GM18870 (cell line): ENCODE measurements around the gene CSH1.
"Not testable (repeated sequence)": the region's sequence is repeated elsewhere in the genome, so short reads cannot be mapped to it uniquely, and the experiment has no call there.

ENCODE experiments used
- ATAC-seq: cut with Tn5 transposase; IDR thresholded peaks from one replicate; pipeline ENCODE4 v1.9.1; 2021; ENCODE audit warnings: moderate library complexity; ENCODE audit not compliant: unreplicated experiment

CSH1 gene

DNA sequence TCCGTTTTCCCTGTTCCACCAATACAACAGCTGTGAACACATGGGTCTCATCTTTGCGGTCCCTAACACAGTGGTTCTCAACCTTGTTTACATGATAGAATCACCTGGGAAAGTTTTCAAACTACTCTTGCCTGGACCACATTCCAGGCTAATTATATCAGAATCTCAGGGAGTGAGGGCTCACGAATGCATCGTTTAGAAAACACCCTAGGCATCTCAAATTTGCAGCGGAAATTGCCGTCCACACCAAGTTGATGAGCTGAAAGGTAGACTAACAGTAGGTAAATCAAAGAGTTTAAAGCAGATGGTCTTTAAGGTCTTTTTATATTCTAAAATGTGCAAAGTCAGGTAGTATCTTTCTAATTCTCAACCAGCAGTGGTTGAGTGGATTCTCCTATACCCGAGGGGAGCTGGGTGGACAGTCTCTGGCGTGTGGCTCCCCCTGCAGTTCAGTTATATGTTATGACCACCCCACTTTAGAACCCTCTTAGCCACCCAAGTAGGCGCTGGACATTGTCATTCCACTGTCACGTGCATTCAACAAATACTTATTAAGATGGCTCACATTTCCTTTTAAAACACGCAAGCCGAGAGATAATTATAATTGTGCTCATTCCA lies 10.9 kb upstream of the CSH1 start:
- not testable (repeated sequence) for ATAC-seq

DNA sequence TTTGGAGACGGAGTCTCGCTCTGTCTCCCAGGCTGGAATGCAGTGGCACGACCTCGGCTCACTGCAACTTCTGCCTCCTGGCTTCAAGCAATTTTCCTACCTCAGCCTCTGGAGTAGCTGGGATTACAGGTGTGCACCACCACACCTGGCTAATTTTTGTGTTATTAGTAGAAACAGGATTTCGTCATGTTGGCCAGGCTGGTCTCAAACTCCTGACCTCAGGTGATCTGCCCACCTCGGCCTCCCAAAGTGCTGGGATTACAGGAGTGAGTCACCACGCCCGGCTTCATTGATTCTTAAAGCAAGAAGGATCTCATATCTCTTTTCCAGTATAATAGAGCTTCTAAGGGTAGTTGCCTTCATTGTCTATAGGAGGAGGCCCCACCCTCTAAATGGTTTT lies 8.4 kb upstream of the CSH1 start:
- ATAC-seq, result not testable (repeated sequence)

DNA sequence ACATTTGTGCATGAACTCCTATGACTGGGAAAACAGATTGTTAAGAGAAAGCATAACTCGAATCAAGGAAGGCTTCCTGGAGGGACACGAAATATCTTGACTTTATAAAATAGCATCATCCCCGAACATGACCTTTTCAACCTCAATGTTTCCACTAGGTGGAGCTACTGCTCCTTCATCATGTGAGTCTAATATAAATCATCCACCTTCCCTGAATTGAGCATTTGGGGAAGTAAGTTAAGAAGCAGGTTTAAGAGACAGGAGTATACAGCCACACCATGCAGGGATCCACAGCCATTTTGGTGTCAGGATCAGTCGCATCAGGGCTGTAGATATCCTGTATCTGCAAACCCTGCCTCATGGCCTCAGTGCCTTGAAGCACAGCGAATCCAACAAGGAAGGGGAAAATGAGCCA lies 7.4 kb upstream of the CSH1 start:
- ATAC-seq, result not testable (repeated sequence)

DNA sequence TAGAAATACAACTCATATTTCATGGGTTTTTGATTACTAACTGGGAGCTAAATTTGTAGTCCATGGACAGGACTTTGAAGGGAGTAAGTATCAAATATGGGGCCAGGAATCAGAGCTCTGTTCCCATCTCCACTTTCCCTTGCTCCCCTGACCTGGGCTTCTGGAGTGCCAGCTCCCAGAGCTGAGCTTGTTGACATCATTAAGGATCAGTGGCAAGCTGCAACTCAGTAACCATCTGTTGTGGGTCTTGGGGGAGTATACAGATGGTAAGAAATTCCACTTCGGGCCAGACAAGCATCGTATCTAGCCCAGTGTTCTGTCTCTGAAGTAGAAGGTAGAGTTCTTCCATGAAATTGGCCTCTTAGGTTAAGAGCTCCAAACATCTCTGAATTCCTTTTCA lies 5.6 kb upstream of the CSH1 start:
- not testable (repeated sequence) for ATAC-seq

DNA sequence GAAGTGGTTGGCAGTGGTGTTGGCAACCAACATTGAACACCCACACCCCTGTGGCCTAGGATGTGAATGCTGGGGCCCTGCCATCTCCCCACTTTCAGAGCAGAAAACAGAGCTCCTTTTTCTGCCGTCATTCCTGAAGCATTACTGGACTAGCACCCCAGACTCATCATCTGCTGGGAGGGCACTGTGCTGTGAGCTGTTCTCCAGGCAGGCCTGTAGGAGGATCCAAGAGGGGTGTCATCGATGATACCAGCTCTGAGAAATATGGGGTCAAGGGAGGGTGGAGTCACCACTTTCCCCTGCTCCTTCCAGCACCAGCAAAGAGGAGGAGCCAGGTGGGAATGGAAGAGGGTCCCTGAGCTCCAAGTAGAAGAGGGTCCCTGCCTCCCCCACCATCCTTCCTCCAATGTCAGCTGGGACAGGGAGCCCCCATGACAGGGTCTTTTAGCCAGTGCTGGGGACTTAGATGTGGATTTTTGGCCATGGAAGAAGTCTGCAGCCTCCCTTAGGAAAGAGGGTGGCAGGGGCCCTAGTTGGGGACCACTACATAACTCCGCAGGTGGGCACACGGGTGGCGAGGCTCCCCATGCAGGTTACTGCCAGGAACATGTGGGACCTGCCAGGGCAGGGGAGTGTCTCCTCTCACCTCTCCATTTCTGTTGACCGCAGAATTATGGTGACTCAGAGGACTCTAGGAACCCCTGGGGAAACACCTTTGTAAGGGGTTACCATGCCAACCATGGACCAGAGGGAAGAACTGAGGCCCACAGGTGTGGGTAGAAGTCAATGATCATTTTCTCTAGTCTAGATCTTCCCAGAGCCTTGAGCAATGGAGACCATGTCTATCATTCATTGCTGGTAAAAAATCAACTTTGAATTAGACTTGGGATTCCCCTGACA lies 2.8 kb upstream of the CSH1 start:
- not testable (repeated sequence) for ATAC-seq

DNA sequence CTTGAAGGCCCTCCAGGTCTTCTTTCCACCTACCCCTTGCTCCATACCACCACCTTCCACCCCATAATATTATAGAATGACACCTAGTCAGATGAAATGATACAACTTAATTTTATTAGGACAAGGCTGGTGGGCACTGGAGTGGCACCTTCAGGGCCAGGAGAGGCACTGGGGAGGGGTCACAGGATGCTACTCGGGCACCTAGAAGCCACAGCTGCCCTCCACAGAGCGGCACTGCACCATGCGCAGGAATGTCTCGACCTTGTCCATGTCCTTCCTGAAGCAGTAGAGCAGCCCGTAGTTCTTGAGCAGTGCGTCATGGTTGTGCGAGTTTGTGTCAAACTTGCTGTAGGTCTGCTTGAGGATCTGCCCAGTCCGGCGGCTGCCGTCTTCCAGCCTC lies 1.6 kb downstream of the CSH1 start:
- not testable (repeated sequence) for ATAC-seq

DNA sequence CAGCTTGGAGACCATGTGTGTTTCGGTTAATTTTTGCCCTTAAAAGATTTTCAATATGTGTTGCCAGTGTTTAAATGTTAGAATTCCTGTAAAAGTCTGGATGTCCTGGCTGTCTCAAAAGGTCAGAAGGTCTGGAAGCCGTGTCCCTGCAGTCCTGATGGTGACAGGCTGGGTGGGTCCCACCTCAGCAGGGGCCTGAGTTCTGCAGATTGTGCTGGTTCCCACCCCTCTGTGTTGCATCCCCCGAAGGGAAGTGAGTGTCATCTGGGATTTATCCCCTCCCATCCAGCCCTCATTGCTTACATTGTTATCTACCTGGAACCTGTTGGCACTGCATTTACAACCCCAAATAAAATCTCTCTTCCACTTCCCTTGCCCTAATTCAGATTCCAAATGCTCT lies 2.4 kb downstream of the CSH1 start:
- ATAC-seq, result not testable (repeated sequence)

DNA sequence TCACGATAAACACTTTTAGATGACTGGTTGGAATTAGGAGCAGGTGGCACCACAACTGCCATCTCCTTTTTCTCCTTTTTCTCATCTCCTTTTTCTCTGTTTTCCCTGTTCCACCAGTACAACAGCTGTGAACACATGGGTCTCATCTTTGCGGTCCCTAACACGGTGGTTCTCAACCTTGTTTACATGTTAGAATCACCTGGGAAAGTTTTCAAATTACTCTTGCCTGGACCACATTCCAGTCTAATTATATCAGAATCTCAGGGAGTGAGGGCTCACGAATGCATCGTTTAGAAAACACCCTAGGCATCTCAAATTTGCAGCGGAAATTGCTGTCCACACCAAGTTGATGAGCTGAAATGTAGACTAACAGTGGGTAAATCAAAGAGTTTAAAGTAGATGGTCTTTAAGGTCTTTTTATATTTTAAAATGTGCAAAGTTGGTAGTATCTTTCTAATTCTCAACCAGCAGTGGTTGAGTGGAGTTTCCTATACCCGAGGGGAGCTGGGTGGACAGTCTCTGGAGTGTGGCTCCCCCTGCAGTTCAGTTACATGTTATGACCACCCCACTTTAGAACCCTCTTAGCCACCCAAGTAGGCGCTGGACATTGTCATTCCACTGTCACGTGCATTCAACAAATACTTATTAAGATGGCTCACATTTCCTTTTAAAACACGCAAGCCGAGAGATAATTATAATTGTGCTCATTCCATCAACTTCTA lies 3.9 kb downstream of the CSH1 start:
- not testable (repeated sequence) for ATAC-seq

DNA sequence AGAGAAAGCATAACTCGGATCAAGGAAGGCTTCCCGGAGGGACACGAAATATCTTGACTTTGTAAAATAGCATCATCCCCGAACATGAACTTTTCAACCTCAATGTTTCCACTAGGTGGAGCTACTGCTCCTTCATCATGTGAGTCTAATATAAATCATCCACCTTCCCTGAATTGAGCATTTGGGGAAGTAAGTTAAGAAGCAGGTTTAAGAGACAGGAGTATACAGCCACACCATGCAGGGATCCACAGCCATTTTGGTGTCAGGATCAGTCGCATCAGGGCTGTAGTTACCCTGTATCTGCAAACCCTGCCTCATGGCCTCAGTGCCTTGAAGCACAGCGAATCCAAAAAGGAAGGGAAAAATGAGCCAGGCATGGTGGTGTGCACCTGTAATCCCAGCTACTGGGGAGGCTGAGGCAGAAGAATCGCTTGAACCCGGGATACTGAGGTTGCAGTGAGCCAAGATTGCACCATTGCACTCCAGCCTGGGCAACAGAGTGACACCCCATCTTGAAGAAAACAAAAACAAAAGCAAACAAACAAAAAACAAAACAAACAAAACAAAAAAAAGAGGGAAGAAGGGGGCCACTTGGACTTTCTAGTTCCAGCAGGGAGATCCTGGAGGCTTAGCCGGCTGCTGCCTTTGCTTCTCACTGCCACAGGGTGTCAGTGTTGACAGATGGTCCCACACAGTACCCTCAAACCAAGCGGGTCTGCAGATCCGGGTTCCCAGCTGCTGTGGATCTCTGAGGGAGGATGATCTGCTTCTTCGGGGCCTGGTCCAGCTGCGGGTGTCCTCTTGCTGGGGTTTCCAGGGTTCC lies 7.1 kb downstream of the CSH1 start:
- ATAC-seq, result not testable (repeated sequence)

DNA sequence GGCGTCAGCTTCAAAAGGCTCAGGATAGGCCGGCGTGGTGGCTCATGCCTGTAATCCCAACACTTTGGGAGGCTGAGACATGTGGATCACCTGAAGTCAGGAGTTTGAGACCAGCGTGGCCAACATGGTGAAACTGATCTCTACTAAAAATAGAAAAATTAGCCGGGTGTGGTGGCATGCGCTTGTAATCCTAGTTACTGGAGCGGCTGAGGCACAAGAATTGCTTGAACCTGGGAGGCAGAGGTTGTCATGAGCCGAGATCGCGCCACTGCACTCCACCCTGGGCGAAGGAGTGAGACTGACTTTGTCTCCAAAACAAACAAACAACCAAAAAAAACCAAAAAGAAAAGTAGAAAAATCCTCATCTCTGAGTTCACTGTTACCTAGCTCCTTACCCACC lies 11.3 kb downstream of the CSH1 start:
- not testable (repeated sequence) for ATAC-seq

DNA sequence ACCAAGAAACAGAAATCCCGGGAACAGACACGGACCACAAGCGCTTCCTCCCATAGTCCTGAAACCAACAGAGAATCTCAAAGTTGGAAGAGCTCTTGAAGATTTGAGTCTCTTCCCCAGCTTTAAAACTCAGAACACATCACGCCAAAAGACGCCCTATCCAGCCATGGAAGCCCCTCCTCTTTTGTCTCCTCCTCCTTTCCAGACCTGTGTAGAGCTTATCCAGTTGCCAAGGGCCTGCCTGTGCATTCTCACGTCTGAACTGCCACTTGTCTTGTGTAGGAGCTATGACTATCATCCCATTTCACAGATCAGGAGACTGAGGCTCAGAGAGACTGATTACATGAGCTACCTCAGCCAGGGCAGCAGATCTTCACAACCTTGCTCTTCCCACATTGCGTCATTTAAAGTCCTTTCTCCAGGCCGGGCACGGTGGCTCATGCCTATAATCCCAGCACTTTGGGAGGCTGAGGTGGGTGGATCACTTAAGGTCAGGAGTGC lies 13.7 kb downstream of the CSH1 start:
- ATAC-seq, result not testable (repeated sequence)

DNA sequence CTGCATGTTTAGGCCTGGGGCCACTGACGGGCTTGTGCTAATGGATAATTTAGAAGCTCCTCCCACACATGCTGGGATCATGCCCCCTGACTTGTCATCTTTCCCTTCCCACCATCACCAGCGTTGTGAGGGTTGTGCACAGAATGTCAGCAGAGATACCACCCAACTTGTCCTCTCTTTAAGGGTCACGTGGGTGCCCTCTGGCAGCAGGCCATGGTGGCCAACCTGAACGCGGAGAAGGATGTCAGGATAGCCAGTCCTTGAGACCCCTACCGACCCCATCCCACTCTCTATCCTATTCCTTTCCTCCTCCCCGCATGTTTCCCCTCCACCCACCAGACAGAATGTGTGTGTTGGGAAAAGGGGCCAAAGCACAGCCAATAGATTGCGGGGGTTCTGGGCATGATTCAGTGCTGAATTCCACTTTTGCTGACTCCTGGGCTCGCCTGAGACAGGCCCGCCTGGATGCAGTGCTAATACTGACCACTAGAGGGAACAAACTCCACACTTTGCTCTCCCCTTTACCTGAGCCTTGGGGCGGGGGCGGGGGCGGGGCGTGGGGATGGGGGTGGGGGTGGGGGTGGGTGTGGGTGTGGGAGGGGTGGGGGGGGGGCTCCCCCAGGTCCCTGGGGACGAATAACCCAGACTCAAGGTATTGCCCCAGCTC lies 14.3 kb downstream of the CSH1 start, which contains the start of gene GH2:
TSS of gene GH2 (minus strand) at position 10 of the 667 bp plus-strand sequence. CDS start 143 bp downstream, outside the sequence.
- no peak for ATAC-seq

DNA sequence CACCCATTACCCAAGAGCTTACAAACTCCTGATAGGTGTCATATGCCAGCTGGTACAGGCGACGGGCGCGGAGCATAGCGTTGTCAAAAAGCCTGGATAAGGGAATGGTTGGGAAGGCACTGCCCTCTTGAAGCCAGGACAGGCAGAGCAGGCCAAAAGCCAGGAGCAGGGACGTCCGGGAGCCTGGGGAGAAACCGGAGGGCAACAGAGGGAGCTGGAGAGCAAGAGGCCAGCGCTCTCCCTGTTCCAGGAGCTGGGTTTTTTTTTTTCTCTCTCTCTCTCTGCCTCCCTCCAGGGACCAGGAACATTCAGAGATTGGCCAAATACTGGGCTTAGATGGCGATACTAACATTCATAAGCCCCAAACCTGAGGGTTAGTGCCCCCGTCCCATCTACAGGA lies 15.0 kb downstream of the CSH1 start:
- not testable (repeated sequence) for ATAC-seq

DNA sequence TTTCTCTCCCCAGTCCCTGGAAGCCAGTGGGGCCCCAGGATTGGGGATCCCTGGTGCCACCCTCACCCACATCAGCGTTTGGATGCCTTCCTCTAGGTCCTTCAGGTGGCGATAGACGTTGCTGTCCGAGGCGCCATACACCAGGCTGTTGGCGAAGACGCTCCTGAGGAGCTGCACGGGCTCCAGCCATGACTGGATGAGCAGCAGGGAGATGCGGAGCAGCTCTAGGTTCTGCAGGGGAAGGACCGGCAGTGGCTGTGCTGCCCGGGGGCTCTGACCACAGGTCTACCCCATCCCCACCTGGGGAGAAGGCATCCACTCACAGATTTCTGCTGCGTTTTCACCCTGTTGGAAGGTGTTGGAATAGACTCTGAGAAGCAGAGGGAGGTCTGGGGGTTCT lies 15.7 kb downstream of the CSH1 start:
- no peak for ATAC-seq

DNA sequence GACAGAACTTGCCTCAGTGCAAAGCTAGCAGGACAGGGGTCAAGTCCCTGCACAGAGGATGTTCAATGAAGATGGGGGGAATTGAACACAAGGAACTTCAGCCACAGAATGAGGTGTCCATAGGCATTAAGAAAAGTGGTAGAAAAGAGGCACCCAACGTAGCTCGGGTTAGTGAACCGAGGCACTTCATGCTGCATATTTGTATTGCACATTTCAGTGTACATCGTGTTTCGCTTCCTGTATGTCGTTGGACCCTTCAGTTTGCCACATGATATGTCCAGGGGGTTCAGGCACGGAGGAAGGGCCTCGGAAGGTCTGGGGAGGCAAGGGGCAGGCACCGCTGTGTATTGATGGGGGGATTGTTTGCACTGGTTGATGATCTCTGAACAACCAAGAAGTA lies 18.0 kb downstream of the CSH1 start:
- not testable (repeated sequence) for ATAC-seq

DNA sequence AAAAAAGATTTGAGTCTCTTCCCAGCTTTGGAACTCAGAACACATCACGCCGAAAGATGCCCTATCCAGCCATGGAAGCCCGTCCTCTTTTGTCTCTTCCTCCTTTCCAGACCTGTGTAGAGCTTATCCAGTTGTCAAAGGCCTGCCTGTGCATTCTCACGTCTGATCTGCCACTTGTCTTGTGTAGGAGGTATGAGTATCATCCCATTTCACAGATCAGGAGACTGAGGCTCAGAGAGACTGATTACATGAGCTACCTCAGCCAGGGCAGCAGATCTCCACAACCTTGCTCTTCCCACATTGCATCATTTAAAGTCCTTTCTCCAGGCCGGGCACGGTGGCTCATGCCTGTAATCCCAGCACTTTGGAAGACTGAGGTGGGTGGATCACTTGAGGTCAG lies 21.7 kb downstream of the CSH1 start:
- not testable (repeated sequence) for ATAC-seq

DNA sequence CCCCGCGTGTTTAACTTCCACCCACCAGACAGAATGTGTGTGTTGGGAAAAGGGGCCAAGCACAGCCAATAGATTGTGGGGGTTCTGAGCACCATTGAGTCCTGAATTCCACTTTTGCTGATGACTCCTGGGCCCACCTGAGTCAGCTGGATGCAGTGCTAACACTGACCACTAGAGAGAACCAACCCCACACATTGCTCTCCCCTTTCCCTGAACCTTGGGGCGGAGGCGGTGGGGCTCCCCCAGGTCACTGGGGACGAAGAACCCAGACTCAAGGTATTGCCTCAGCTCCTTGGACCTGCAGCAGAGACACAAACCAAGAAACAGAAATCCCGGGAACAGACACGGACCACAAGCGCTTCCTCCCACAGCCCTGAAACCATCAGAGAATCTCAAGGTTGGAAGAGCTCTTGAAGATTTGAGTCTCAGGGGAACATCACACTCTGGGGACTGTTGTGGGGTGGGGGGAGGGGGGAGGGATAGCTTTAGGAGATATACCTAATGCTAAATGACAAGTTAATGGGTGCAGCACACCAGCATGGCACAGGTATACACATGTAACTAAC lies 22.2 kb downstream of the CSH1 start:
- ATAC-seq, result not testable (repeated sequence)

DNA sequence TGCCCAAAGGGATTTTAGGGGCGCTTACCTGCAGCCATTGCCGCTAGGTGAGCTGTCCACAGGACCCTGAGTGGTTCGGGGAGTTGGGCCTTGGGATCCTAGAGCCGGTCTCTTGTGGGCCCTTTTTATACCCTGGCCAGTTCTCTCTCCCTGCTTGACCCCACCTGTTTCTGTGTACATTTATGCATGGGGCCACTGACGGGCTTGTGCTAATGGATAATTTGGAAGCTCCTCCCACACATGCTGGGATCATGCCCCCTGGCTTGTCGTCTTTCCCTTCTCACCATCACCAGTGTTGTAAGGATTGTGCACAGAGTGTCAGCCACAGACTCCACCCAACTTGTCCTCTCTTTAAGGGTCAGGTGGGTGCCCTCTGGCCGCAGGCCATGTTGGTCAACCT lies 22.8 kb downstream of the CSH1 start, which contains the start of gene CSH2:
TSS of gene CSH2 (minus strand) at position 101 of the 400 bp plus-strand sequence. CDS start at position 38, 63 bp downstream.
- ATAC-seq, result not testable (repeated sequence)

DNA sequence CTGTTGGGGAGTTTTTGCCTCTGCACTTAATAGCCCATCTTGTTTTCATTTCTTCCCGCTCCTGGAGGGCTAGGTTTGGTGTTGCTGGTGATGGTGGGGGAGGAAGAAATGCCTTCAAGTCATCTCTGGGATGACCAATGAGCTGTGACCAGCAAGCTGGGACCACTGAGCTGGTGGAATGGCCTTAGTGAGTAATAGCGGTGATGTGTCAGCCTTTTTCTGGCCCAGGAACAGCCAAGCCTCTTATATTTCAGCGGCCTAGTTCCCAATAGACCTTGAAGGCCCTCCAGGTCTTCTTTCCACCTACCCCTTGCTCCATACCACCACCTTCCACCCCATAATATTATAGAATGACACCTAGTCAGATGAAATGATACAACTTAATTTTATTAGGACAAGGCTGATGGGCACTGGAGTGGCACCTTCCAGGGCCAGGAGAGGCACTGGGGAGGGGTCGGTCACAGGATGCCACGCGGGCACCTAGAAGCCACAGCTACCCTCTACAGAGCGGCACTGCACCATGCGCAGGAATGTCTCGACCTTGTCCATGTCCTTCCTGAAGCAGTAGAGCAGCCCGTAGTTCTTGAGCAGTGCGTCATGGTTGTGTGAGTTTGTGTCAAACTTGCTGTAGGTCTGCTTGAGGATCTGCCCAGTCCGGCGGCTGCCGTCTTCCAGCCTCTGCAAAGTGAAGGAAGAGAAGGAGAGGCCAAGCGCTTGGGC lies 24.6 kb downstream of the CSH1 start:
- ATAC-seq, result not testable (repeated sequence)
